Measurements from ENCODE around the gene KIZ. TPM values are rescaled to one million over a fixed set of nuclear protein-coding genes. Genes with fewer than 3 reads are reported as not detected.
A peak's percentile ranks its signal among the peaks of the same experiment; 100 is the strongest.

Gene KIZ
- 10 to 100 TPM in 1 of 2 donors, 1 to 10 TPM in 1; 6.3 to 17.1 TPM for total RNA-seq

- H3K36me3 ChIP-seq = no peaks in the 10 kb centered on the region
- H3K27ac ChIP-seq = peak within 1 kb of the TSS; percentile 64
- intact Hi-C loops (cut with DNase I) = no loop called here
Observed at GRCh38 chr20:21125849-21126580, at the start of gene KIZ. KIZ (plus strand) TSS chr20:21126082; CDS start chr20:21126116, 34 bp downstream.

GRCh38 chr20:21077809-21078345 is 48.0 kb upstream of the KIZ start:
- intact Hi-C loops (cut with DNase I) = no loop called here
- no peaks in the 10 kb centered on the region for H3K4me1 ChIP-seq
- H3K36me3 ChIP-seq = no peaks in the 10 kb centered on the region
- no peak for TF ChIP-seq CTCF (IDR thresholded peaks at IDR 0.05)
- DNase-seq = no peak
- H3K27me3 ChIP-seq = no peaks in the 10 kb centered on the region
- no peak overlapping the region for H3K9ac ChIP-seq (ENCODE audit: low read depth in 2 of 2, low read length in 2 of 2)
- no peaks in the 10 kb centered on the region for H3K9me3 ChIP-seq
- H3K27ac ChIP-seq = no peak overlapping the region
- no peak overlapping the region for H3K4me3 ChIP-seq

More at GRCh38 chr20:21125849-21126580, at the start of gene KIZ:
- Histone ChIP-seq H3K9me3 (no peaks in the 10 kb centered on the region), H3K9ac (ENCODE audit: low read depth in 2 of 2, low read length in 2 of 2) (peak within 1 kb of the TSS; percentile 85 to 86), H3K4me3 (peak within 1 kb of the TSS; percentile 89), H3K27me3 (no peaks in the 10 kb centered on the region), H3K4me1 (no peaks in the 10 kb centered on the region)
- peak; percentile 19 for TF ChIP-seq CTCF (IDR thresholded peaks at IDR 0.05)
- peak; percentile 98 for DNase-seq

- no peak overlapping the region for H3K27ac ChIP-seq
- H3K4me3 ChIP-seq = no peak overlapping the region
- DNase-seq = no peak
- intact Hi-C loops (cut with DNase I) = no loop called here
- H3K9me3 ChIP-seq = no peaks in the 10 kb centered on the region
- H3K4me1 ChIP-seq = no peaks in the 10 kb centered on the region
- H3K36me3 ChIP-seq = no peaks in the 10 kb centered on the region
- H3K9ac ChIP-seq (ENCODE audit: low read depth in 2 of 2, low read length in 2 of 2) = no peak overlapping the region
- TF ChIP-seq CTCF (IDR thresholded peaks at IDR 0.05) = no peak
- no peaks in the 10 kb centered on the region for H3K27me3 ChIP-seq
Observed at GRCh38 chr20:21082584-21082983, 43.3 kb upstream of the KIZ start.

GRCh38 chr20:21083825-21084325 is 42.0 kb upstream of the KIZ start:
- no peak for DNase-seq

More at GRCh38 chr20:21083825-21084325, 42.0 kb upstream of the KIZ start:
- H3K9me3 ChIP-seq = no peaks in the 10 kb centered on the region
- intact Hi-C loops (cut with DNase I) = no loop called here
- H3K4me3 ChIP-seq = no peak overlapping the region
- no peak for TF ChIP-seq CTCF (IDR thresholded peaks at IDR 0.05)
- H3K4me1 ChIP-seq = no peaks in the 10 kb centered on the region
- H3K27ac ChIP-seq = no peak overlapping the region
- peaks cover under 1% of the 10 kb centered on the region for H3K27me3 ChIP-seq
- H3K36me3 ChIP-seq = no peaks in the 10 kb centered on the region
- H3K9ac ChIP-seq (ENCODE audit: low read depth in 2 of 2, low read length in 2 of 2) = no peak overlapping the region
